ENCODE data around the gene HIGD2A.
A peak's percentile ranks its signal among the peaks of the same experiment; 100 is the strongest.

The HIGD2A gene

DNA sequence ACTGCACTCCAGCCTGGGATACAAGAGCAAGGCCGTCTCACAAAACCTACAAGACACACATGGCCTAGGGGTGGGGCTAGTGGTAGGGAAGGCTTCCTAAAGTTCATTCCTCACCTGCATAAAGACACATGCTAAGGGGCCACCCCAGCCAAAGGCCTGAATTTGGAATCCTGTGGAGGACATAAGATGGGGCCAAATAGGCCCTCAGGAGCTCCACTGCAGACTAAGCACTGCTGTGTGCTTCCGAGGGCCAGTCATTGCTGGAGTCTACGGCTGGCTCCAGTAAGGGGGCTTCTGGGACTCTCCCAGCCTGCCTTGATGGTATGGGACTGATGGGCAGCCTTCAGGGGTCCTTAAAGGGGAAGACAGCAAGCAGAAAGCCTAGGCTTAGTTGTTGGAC, 5.8 kb upstream of the HIGD2A start:
- no peak for DNase-seq (ENCODE audit: low read depth)
- TF ChIP-seq, protein P1, sequence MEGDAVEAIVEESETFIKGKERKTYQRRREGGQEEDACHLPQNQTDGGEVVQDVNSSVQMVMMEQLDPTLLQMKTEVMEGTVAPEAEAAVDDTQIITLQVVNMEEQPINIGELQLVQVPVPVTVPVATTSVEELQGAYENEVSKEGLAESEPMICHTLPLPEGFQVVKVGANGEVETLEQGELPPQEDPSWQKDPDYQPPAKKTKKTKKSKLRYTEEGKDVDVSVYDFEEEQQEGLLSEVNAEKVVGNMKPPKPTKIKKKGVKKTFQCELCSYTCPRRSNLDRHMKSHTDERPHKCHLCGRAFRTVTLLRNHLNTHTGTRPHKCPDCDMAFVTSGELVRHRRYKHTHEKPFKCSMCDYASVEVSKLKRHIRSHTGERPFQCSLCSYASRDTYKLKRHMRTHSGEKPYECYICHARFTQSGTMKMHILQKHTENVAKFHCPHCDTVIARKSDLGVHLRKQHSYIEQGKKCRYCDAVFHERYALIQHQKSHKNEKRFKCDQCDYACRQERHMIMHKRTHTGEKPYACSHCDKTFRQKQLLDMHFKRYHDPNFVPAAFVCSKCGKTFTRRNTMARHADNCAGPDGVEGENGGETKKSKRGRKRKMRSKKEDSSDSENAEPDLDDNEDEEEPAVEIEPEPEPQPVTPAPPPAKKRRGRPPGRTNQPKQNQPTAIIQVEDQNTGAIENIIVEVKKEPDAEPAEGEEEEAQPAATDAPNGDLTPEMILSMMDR (IDR thresholded peaks at IDR 0.05; ENCODE audit: low read depth, low read length, missing control alignments), result no peak
- H3K4me3 ChIP-seq (ENCODE audit: low read depth, low read length), result no peak overlapping the region

DNA sequence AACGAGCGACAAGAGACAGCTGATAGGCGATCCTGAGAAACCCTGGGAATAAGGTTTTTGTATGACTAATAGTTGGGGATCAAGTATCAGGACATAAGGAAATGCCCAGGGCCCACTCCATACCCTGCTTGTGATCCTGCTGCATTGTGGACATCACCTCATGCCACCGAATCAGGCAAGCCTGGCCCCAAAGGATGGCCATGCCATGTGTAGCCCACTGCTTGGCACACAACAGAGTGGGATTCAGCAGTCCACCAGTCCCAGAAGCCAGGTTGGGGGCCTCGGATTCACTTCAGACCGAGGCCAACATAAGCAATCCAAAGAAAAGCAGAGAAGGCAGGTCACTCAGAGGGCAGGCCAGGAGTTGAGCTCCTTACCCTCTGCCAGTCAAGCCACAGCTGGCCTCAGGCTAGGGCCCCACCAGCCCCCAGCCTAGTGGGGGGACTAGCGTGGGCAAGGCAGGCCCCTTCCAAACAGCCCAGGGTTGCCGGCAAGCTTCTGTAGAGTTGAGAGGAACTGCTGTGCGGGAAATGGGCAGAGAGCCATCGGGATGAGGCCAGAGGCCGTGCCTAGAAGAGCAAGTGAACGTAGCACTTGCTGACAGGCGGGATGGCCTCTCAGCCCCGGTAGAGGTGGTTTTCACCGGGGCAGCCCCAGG, 5.2 kb upstream of the HIGD2A start:
- no peak overlapping the region for H3K4me3 ChIP-seq (ENCODE audit: low read depth, low read length)
- TF ChIP-seq, protein P1 (IDR thresholded peaks at IDR 0.05; ENCODE audit: low read depth, low read length, missing control alignments), result no peak
- DNase-seq (ENCODE audit: low read depth), result no peak

DNA sequence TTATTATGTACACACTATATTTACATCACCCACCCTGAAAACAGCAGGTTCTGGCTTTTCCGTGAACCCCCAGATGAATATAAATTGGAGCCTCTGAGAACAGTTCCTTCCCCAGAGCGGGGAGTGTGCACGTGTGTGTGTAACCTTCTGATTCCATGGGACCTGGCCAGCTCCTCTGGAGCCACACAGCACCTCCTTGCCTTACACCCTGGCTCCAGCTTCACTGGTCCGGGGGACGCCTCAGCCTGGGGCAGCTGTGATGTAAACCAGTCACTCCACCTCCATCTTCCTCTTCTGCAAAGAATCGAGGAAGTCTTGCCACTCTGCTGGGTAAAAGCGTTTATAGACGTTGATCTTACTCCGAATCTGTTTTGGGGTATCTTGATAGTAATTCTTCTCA, 4.6 kb upstream of the HIGD2A start:
- DNase-seq (ENCODE audit: low read depth), result no peak
- TF ChIP-seq, protein P1 (IDR thresholded peaks at IDR 0.05; ENCODE audit: low read depth, low read length, missing control alignments), result no peak
- no peak overlapping the region for H3K4me3 ChIP-seq (ENCODE audit: low read depth, low read length)

DNA sequence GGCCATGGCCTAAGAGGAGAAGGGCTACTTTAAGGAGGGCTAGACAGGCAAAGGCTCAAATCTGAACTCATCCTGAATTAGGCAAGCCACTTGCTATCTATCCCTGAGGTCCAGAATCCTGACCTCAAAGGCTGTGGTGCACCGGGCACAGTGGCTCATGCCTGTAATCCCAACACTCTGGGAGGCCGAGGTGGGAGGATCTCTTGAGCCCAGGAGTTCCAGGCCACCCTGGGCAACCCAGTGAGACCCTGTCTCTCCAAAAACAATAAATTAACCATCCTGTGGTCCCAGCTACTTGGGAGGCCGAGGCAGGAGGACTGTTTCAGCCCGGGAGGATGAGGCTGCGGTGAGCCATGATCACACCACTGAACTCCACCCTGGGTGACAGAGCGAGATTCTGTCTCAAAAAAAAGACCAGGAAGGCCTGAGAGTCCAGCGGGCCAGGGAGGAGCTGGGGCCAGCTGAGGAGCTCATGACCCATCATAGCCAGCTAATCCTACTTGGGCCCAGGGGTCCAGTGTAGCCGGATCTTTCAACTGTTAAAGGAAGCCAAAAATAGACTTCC, 4.1 kb upstream of the HIGD2A start:
- no peak for DNase-seq (ENCODE audit: low read depth)
- H3K4me3 ChIP-seq (ENCODE audit: low read depth, low read length), result no peak overlapping the region
- TF ChIP-seq, protein P1 (IDR thresholded peaks at IDR 0.05; ENCODE audit: low read depth, low read length, missing control alignments), result no peak

DNA sequence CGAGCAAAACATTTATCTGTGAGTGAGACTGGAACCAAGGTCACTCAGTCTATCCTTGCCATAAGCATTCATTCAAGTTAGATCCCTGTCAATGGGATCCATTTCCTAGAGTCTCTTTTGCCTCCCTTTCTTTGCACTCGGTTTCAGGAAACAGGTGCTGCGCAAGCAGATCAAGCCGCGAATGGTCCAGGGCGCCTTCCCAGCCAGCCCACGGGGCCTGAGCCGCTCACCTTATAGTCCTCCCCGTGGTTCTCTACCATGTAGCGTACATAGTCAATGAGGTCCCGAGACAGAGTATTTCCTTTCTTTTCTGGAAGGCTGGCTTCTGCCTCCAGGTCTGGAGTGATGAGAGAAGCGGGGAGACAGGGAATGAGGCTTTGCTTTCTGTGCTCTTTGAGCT, 3.6 kb upstream of the HIGD2A start:
- H3K4me3 ChIP-seq (ENCODE audit: low read depth, low read length), result no peak overlapping the region
- no peak for DNase-seq (ENCODE audit: low read depth)
- TF ChIP-seq, protein P1 (IDR thresholded peaks at IDR 0.05; ENCODE audit: low read depth, low read length, missing control alignments), result no peak

DNA sequence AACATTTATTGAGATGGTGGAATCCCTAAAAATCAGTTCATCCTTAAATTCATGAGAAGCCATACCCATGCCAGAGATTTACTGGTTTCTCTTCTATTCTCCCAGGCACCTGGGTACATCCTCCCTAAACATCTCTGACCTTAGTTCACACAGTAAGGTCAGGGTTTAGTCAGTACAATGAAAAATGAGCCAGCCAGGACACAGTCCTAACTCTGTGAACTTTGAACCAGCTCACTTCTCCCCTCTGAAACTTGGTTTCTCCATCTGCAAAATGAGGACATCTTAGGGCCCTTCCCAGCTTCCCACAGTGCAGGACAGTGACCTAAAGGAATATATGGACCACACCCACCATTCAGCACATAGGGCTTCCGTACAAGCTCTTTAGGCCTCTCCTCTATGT, 2.1 kb upstream of the HIGD2A start:
- DNase-seq (ENCODE audit: low read depth), result no peak
- peak overlapping the region; percentile 96; the same call in 1 of the 2 replicates for H3K4me3 ChIP-seq (ENCODE audit: low read depth, low read length)
- TF ChIP-seq, protein P1 (IDR thresholded peaks at IDR 0.05; ENCODE audit: low read depth, low read length, missing control alignments), result no peak
